Nephron (organoid): ENCODE measurements around the gene PRKCH.

Experiments used
- H3K27ac Mint-ChIP-seq, 3 experiments: 2 replicates each; pipeline ENCODE4 v1.8.0; 2020; ENCODE audit warnings: mixed read lengths in 3 of 3, mild to moderate bottlenecking in 2 of 3, moderate library complexity in 1 of 3
- H3K27me3 Mint-ChIP-seq: 2 replicates; pipeline ENCODE4 v1.8.0; 2021; ENCODE audit warnings: low read depth, mild to moderate bottlenecking, moderate library complexity, mixed read lengths
- H3K36me3 Mint-ChIP-seq: 2 replicates; pipeline ENCODE4 v1.8.0; 2020; ENCODE audit warnings: low read depth, mixed read lengths
- H3K4me1 Mint-ChIP-seq: 2 replicates; pipeline ENCODE4 v1.8.0; 2020; ENCODE audit warnings: mixed read lengths
- H3K4me3 Mint-ChIP-seq, 3 experiments: 2 replicates each; pipeline ENCODE4 v1.8.0; 2020; ENCODE audit warnings: mild to moderate bottlenecking in 3 of 3, mixed read lengths in 3 of 3, moderate library complexity in 2 of 3
- H3K9me3 Mint-ChIP-seq: 2 replicates; pipeline ENCODE4 v1.8.0; 2020; ENCODE audit warnings: mixed read lengths
- TF ChIP-seq, protein P1 (sequence below), 3 experiments: fragments of 200-600 bp; sonication (generic); IDR thresholded peaks; one replicate each; pipeline ENCODE4 v1.5.0; 2021; ENCODE audit warnings: antibody characterized with exemption in 3 of 3; ENCODE audit not compliant: unreplicated experiment in 3 of 3

Gene PRKCH

DNA sequence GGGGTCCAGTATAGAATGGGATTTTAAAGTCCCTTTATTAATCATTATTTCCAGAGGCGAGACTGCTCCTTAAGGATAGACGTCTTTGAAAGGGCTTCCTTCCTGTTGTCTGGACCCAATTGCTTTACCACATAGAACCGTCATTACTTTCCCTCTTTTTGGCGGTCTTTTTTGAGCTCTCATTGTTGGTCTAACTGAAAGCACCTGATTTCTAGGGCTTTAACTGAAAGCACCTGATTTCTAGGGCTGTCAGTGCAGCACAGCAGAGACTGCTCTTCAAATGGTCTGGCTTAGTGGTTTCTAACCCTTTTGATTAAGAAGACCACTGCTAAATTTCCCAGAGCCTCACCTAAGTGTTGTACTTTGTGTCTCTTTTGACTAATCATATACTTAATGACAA is 95.8 kb downstream of the PRKCH start:
- no peak overlapping the region for H3K27ac Mint-ChIP-seq
- no peak overlapping the region for H3K4me3 Mint-ChIP-seq
- TF ChIP-seq, protein P1, sequence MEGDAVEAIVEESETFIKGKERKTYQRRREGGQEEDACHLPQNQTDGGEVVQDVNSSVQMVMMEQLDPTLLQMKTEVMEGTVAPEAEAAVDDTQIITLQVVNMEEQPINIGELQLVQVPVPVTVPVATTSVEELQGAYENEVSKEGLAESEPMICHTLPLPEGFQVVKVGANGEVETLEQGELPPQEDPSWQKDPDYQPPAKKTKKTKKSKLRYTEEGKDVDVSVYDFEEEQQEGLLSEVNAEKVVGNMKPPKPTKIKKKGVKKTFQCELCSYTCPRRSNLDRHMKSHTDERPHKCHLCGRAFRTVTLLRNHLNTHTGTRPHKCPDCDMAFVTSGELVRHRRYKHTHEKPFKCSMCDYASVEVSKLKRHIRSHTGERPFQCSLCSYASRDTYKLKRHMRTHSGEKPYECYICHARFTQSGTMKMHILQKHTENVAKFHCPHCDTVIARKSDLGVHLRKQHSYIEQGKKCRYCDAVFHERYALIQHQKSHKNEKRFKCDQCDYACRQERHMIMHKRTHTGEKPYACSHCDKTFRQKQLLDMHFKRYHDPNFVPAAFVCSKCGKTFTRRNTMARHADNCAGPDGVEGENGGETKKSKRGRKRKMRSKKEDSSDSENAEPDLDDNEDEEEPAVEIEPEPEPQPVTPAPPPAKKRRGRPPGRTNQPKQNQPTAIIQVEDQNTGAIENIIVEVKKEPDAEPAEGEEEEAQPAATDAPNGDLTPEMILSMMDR (IDR thresholded peaks at IDR 0.05; ENCODE audit: unreplicated experiment in 3 of 3): no peak
- peaks cover 3% of the 10 kb centered on the region for H3K27me3 Mint-ChIP-seq
- peaks cover 10% of the 10 kb centered on the region for H3K4me1 Mint-ChIP-seq
- H3K9me3 Mint-ChIP-seq: no peaks in the 10 kb centered on the region
- no peaks in the 10 kb centered on the region for H3K36me3 Mint-ChIP-seq

DNA sequence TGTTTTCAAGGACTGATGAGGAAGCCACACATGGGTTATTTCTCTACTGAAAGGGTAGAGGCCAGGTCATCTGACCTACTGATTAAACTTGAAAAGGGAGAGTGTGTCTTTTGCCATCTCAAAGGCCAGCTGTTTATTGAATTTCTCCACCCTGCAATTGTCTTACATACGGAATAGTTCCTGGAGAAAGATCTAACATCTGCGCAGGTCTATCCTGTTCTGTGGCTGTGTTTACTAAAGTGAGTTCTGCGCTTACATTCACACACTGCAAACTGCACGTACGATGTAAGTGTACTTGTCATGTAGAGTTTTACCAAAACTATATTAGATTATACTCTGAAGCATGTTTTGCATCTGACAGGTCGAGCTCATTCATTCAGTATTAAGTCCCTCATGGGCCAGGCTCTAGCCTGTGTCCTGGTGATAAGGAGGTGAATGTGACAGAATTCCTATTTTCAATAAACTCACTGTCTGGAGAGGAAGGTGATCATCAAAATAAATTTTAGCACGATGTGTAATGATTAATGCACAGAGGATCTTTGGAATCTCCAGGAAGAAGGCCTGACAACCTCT is 96.6 kb downstream of the PRKCH start:
- no peak overlapping the region for H3K27ac Mint-ChIP-seq
- H3K4me1 Mint-ChIP-seq: peaks cover 10% of the 10 kb centered on the region
- no peaks in the 10 kb centered on the region for H3K36me3 Mint-ChIP-seq
- H3K4me3 Mint-ChIP-seq: no peak overlapping the region
- peaks cover 3% of the 10 kb centered on the region for H3K27me3 Mint-ChIP-seq
- no peaks in the 10 kb centered on the region for H3K9me3 Mint-ChIP-seq
- TF ChIP-seq, protein P1 (IDR thresholded peaks at IDR 0.05; ENCODE audit: unreplicated experiment in 3 of 3): no peak

DNA sequence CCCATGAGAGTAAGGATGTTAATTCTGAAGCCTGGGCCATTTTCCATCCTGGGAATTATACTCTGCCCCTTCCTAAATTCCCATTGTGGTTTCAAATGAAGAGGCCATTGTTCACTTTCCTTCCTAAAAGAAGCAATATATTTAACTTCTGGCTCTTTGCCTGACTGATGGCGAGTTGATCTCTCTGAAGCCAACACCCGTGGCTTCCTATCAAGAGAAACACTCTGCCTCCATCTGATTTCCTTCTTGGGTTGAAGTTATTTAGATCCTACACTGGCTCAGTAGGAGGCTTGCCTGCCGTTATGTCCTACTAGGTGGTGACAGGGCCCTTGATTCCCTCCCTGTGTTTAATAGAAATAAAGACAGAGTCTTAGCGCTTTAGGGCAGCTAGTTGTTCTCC is 97.4 kb downstream of the PRKCH start:
- H3K27me3 Mint-ChIP-seq: peaks cover 3% of the 10 kb centered on the region

DNA sequence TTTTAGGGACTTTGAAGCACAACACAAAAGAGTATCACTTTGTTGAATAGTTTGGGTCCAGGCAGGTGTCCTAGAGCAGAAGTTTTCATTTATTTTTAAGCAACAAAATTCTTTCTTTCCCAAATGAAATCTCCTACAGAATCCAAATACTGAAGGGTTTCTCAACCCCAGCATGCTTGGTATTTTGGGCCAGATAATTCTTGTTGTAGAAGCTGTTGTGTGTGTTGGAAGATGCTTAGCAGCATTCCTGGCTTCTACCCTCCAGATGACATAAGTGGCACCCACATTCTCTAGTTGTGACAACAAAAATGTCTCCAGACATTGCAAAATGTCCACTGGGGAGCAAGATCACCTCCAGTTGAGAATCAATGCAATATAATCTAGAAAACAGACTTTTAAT is 97.8 kb downstream of the PRKCH start:
- Mint-ChIP-seq H3K27me3 (peaks cover 3% of the 10 kb centered on the region), H3K9me3 (peaks cover 2% of the 10 kb centered on the region), H3K27ac (no peak overlapping the region), H3K4me1 (peaks cover 10% of the 10 kb centered on the region), H3K36me3 (no peaks in the 10 kb centered on the region), H3K4me3 (no peak overlapping the region)
- TF ChIP-seq, protein P1 (IDR thresholded peaks at IDR 0.05; ENCODE audit: unreplicated experiment in 3 of 3): no peak

More for the DNA sequence above, 97.4 kb downstream of the PRKCH start:
- Mint-ChIP-seq H3K4me1 (peaks cover 10% of the 10 kb centered on the region), H3K9me3 (no peaks in the 10 kb centered on the region), H3K4me3 (no peak overlapping the region), H3K36me3 (no peaks in the 10 kb centered on the region), H3K27ac (no peak overlapping the region)
- TF ChIP-seq, protein P1 (IDR thresholded peaks at IDR 0.05; ENCODE audit: unreplicated experiment in 3 of 3): no peak

DNA sequence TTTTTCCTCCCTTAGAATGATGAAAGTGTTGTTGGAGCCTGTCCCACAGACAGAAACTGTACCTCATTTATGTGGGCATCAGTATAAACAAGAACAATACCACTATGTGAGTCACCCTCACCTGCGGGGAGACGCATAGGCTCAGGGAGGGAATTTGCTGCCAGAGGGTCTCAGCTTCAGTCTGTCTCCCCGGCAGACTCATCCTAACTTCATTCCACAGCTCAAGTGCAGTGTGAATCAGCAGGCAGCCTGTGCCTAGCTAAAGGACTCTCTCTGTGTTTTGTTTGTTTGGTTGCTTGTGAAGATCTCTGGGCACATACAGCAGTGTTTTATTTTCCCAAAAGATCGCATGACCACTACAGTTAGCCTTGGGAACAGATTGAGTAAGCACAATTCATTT is 98.9 kb downstream of the PRKCH start:
- H3K36me3 Mint-ChIP-seq: no peaks in the 10 kb centered on the region
- H3K9me3 Mint-ChIP-seq: peaks cover 4% of the 10 kb centered on the region
- no peak overlapping the region for H3K4me3 Mint-ChIP-seq
- TF ChIP-seq, protein P1 (IDR thresholded peaks at IDR 0.05; ENCODE audit: unreplicated experiment in 3 of 3): no peak
- peaks cover 3% of the 10 kb centered on the region for H3K27me3 Mint-ChIP-seq
- H3K4me1 Mint-ChIP-seq: peaks cover 10% of the 10 kb centered on the region
- no peak overlapping the region for H3K27ac Mint-ChIP-seq

DNA sequence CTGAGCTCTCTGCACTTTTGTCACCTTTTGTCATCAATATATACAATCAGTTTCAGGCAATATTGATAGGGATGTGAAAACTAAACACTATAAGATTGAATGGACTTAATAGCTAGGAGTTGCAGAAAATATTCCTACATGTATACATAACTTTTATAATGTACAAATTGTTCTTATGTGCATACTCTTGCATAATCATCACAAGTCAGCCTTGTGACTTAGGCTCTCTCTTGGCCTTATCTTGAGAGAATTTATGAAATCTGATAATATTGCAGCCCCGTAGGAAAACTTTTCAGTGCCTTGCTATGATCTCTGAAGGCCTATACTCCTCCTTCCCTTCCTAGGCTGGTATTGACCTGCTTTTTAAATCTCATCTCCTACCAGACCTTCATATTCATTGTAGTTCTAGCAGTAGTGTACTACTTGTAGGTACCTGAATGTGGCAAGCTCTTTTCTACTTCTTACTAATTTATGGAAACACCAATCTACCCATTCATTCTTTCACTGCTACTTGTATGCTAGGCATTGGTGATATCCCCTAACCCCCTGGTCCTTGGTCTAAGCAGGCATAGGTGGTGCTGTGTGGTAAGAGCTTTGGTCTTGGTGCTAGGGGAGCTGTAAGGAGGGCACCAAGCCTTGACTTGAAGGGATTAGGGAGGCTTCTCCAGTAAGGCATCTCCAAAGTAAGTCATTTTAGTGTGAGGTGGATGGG is 100.0 kb downstream of the PRKCH start:
- no peak overlapping the region for H3K4me3 Mint-ChIP-seq

More for the DNA sequence above, 100.0 kb downstream of the PRKCH start:
- peaks cover 3% of the 10 kb centered on the region for H3K27me3 Mint-ChIP-seq
- H3K4me1 Mint-ChIP-seq: peaks cover 10% of the 10 kb centered on the region
- no peaks in the 10 kb centered on the region for H3K36me3 Mint-ChIP-seq
- H3K9me3 Mint-ChIP-seq: peaks cover 4% of the 10 kb centered on the region
- H3K27ac Mint-ChIP-seq: no peak overlapping the region
- TF ChIP-seq, protein P1 (IDR thresholded peaks at IDR 0.05; ENCODE audit: unreplicated experiment in 3 of 3): no peak
